ENCODE data around the gene TRPM7. TPM values are rescaled to one million over a fixed set of nuclear protein-coding genes. Genes with fewer than 3 reads are reported as not detected.

TRPM7 gene
- total and polyA plus RNA-seq, 9 of the 15 experiments (the other 6 are each of a cell fraction or from before 2014, with no cell fraction given) = 12.3 to 59.2 (median 31.5) TPM

DNA sequence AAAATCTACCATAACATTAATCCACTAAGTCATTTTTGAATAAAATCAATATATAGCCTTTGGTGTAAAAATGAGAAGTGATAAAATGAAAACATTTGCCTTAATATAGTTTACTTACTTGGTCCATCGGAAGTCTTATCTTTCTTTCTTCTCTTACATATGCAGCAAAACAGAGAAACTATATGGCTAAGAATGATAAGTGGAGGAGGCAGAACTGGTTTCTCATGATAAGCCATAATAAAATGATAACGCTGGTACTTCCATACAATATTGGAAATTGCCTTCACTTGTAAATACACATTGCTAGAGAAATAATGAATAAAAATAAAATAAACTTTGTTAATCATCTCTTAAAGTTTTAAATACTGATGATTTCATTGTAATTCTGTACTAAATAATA, 92.3 kb downstream of the TRPM7 start (continued):
- TF ChIP-seq ZFP1 (CRISPR knock-in tag; IDR thresholded peaks at IDR 0.05) = no peak
- TF ChIP-seq, protein P1, sequence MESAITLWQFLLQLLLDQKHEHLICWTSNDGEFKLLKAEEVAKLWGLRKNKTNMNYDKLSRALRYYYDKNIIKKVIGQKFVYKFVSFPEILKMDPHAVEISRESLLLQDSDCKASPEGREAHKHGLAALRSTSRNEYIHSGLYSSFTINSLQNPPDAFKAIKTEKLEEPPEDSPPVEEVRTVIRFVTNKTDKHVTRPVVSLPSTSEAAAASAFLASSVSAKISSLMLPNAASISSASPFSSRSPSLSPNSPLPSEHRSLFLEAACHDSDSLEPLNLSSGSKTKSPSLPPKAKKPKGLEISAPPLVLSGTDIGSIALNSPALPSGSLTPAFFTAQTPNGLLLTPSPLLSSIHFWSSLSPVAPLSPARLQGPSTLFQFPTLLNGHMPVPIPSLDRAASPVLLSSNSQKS (CRISPR knock-in tag; IDR thresholded peaks at IDR 0.05) = no peak
- TF ChIP-seq ARID1B (IDR thresholded peaks at IDR 0.05) = peak; percentile 97
- TF ChIP-seq, protein P2, sequence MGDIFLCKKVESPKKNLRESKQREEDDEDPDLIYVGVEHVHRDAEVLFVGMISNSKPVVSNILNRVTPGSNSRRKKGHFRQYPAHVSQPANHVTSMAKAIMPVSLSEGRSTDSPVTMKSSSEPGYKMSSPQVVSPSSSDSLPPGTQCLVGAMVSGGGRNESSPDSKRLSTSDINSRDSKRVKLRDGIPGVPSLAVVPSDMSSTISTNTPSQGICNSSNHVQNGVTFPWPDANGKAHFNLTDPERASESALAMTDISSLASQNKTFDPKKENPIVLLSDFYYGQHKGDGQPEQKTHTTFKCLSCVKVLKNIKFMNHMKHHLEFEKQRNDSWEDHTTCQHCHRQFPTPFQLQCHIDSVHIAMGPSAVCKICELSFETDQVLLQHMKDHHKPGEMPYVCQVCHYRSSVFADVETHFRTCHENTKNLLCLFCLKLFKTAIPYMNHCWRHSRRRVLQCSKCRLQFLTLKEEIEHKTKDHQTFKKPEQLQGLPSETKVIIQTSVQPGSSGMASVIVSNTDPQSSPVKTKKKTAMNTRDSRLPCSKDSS (IDR thresholded peaks at IDR 0.05; ENCODE audit: low read depth, partially characterized antibody) = no peak
- peak; percentile 77 for TF ChIP-seq NFIC (IDR thresholded peaks at IDR 0.05)
- no peak for TF ChIP-seq SREBF2 (CRISPR knock-in tag; IDR thresholded peaks at IDR 0.05)
- TF ChIP-seq NCOA2 (IDR thresholded peaks at IDR 0.05; ENCODE audit: partially characterized antibody in 2 of 2) = peak; percentile 39 to 58
- TF ChIP-seq, protein P3, sequence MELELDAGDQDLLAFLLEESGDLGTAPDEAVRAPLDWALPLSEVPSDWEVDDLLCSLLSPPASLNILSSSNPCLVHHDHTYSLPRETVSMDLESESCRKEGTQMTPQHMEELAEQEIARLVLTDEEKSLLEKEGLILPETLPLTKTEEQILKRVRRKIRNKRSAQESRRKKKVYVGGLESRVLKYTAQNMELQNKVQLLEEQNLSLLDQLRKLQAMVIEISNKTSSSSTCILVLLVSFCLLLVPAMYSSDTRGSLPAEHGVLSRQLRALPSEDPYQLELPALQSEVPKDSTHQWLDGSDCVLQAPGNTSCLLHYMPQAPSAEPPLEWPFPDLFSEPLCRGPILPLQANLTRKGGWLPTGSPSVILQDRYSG (tag; conservative IDR thresholded peaks at IDR 0.05; ENCODE audit: low read depth) = no peak
- TF ChIP-seq NFE2 (IDR thresholded peaks at IDR 0.05; ENCODE audit: low read depth) = no peak
- TF ChIP-seq SAFB (IDR thresholded peaks at IDR 0.05; ENCODE audit: borderline replicate concordance, low read depth, low read length) = no peak
- TF ChIP-seq, protein P4, sequence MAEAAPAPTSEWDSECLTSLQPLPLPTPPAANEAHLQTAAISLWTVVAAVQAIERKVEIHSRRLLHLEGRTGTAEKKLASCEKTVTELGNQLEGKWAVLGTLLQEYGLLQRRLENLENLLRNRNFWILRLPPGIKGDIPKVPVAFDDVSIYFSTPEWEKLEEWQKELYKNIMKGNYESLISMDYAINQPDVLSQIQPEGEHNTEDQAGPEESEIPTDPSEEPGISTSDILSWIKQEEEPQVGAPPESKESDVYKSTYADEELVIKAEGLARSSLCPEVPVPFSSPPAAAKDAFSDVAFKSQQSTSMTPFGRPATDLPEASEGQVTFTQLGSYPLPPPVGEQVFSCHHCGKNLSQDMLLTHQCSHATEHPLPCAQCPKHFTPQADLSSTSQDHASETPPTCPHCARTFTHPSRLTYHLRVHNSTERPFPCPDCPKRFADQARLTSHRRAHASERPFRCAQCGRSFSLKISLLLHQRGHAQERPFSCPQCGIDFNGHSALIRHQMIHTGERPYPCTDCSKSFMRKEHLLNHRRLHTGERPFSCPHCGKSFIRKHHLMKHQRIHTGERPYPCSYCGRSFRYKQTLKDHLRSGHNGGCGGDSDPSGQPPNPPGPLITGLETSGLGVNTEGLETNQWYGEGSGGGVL (CRISPR knock-in tag; IDR thresholded peaks at IDR 0.05) = no peak
- TF ChIP-seq, protein P5, sequence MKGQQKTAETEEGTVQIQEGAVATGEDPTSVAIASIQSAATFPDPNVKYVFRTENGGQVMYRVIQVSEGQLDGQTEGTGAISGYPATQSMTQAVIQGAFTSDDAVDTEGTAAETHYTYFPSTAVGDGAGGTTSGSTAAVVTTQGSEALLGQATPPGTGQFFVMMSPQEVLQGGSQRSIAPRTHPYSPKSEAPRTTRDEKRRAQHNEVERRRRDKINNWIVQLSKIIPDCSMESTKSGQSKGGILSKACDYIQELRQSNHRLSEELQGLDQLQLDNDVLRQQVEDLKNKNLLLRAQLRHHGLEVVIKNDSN (CRISPR knock-in tag; IDR thresholded peaks at IDR 0.05) = no peak
- TF ChIP-seq RCOR1 (IDR thresholded peaks at IDR 0.05; ENCODE audit: borderline replicate concordance in 1 of 2, low read depth in 2 of 2, low read length in 2 of 2) = peak in 1 of 2 experiments; percentile 72; a peak in 2 of 4 replicates
- peak; percentile 88 for TF ChIP-seq KLF16 (IDR thresholded peaks at IDR 0.05)
- TF ChIP-seq, protein P6, sequence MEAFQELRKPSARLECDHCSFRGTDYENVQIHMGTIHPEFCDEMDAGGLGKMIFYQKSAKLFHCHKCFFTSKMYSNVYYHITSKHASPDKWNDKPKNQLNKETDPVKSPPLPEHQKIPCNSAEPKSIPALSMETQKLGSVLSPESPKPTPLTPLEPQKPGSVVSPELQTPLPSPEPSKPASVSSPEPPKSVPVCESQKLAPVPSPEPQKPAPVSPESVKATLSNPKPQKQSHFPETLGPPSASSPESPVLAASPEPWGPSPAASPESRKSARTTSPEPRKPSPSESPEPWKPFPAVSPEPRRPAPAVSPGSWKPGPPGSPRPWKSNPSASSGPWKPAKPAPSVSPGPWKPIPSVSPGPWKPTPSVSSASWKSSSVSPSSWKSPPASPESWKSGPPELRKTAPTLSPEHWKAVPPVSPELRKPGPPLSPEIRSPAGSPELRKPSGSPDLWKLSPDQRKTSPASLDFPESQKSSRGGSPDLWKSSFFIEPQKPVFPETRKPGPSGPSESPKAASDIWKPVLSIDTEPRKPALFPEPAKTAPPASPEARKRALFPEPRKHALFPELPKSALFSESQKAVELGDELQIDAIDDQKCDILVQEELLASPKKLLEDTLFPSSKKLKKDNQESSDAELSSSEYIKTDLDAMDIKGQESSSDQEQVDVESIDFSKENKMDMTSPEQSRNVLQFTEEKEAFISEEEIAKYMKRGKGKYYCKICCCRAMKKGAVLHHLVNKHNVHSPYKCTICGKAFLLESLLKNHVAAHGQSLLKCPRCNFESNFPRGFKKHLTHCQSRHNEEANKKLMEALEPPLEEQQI (IDR thresholded peaks at IDR 0.05) = peak; percentile 84; the same call in 1 of the 2 replicates
- no peak for TF ChIP-seq SLC30A9 (CRISPR knock-in tag; IDR thresholded peaks at IDR 0.05)
- no peak for TF ChIP-seq TARDBP (IDR thresholded peaks at IDR 0.05)
- TF ChIP-seq PHB2 (IDR thresholded peaks at IDR 0.05; ENCODE audit: low read depth) = peak; percentile 69; the same call in 1 of the 2 replicates
